ENCODE measurements around the gene TYR.
"Not testable (repeated sequence)": the region's sequence is repeated elsewhere in the genome, so short reads cannot be mapped to it uniquely, and the experiment has no call there.

The TYR gene

GRCh38 chr11:89273220-89273619 is 95.5 kb downstream of the TYR start:
- peak in 1 of 2 experiments; percentile 2 for DNase-seq

GRCh38 chr11:89275966-89276365 is 98.3 kb downstream of the TYR start:
- no peak for DNase-seq

- DNase-seq: no peak
Observed at GRCh38 chr11:89279176-89279575, 101.5 kb downstream of the TYR start.

- not testable (repeated sequence) for DNase-seq
Observed at GRCh38 chr11:89281032-89281677, 103.5 kb downstream of the TYR start.

- not testable (repeated sequence) for DNase-seq
Observed at GRCh38 chr11:89286601-89287000, 108.9 kb downstream of the TYR start.

- not testable (repeated sequence) for DNase-seq
Observed at GRCh38 chr11:89288004-89288403, 110.3 kb downstream of the TYR start.

GRCh38 chr11:89293965-89294679 is 116.4 kb downstream of the TYR start:
- DNase-seq: no peak

GRCh38 chr11:89295023-89295422 is 117.3 kb downstream of the TYR start:
- not testable (repeated sequence) for DNase-seq

GRCh38 chr11:89303029-89303428 is 125.4 kb downstream of the TYR start:
- DNase-seq: not testable (repeated sequence)

- DNase-seq: not testable (repeated sequence)
Observed at GRCh38 chr11:89308272-89308671, 130.6 kb downstream of the TYR start.

- DNase-seq: not testable (repeated sequence)
Observed at GRCh38 chr11:89309321-89309985, 131.8 kb downstream of the TYR start.

- DNase-seq: not testable (repeated sequence)
Observed at GRCh38 chr11:89310607-89311006, 132.9 kb downstream of the TYR start.

- DNase-seq: no peak
Observed at GRCh38 chr11:89321401-89321800, 143.7 kb downstream of the TYR start.

GRCh38 chr11:89327885-89328284 is 150.2 kb downstream of the TYR start:
- DNase-seq: no peak

GRCh38 chr11:89331940-89332339 is 154.3 kb downstream of the TYR start:
- DNase-seq: not testable (repeated sequence)

- DNase-seq: not testable (repeated sequence)
Observed at GRCh38 chr11:89333704-89334103, 156.0 kb downstream of the TYR start.

GRCh38 chr11:89337100-89337650 is 159.5 kb downstream of the TYR start:
- not testable (repeated sequence) for DNase-seq

GRCh38 chr11:89338073-89338472 is 160.4 kb downstream of the TYR start:
- not testable (repeated sequence) for DNase-seq

- DNase-seq: not testable (repeated sequence)
Observed at GRCh38 chr11:89340450-89340849, 162.8 kb downstream of the TYR start.

GRCh38 chr11:89342880-89343572 is 165.4 kb downstream of the TYR start:
- DNase-seq: not testable (repeated sequence)

Measured in activated CD4-positive, alpha-beta T cell treated with anti-CD3 and anti-CD28 coated beads, Interleukin-2, amount 50 U/mL, for 48 hours (primary cell).